Measurements from ENCODE around the gene USF1. TPM values are rescaled to one million over a fixed set of nuclear protein-coding genes. Genes with fewer than 3 reads are reported as not detected.

The USF1 gene
- polyA plus RNA-seq (2012; ENCODE audit: low read depth, missing spikeins), result 47.6 TPM

- DNase-seq (ENCODE audit: insufficient read length, low spot score) (peak; percentile 75), FAIRE-seq (peak; percentile 98)
- peak; percentile 76 for TF ChIP-seq SPI1 (IDR thresholded peaks at IDR 0.05; ENCODE audit: low read depth, low read length)
- TF ChIP-seq POLR2AphosphoS5 (IDR thresholded peaks at IDR 0.05; ENCODE audit: low read depth, low read length), result peak; percentile 69
- peak; percentile 90 for TF ChIP-seq POLR2A (IDR thresholded peaks at IDR 0.05; ENCODE audit: low read depth, low read length)
- TF ChIP-seq PAX5 (IDR thresholded peaks at IDR 0.05; ENCODE audit: insufficient read depth, low read length, severe bottlenecking), result no peak
- peak; percentile 88 for TF ChIP-seq TAF1 (IDR thresholded peaks at IDR 0.05; ENCODE audit: low read depth, low read length)
- peak; percentile 80 for TF ChIP-seq POU2F2 (IDR thresholded peaks at IDR 0.05; ENCODE audit: low read depth, low read length)
Measured at GRCh38 chr1:161045736-161046604, at the start of gene USF1. Gene USF1, minus strand, starts transcription at chr1:161045977. Its CDS starts 2,702 bp downstream, at chr1:161043275.

- DNase-seq (ENCODE audit: insufficient read length, low spot score) (no peak), FAIRE-seq (no peak)
- TF ChIP-seq TAF1 (IDR thresholded peaks at IDR 0.05; ENCODE audit: low read depth, low read length) (no peak), POU2F2 (IDR thresholded peaks at IDR 0.05; ENCODE audit: low read depth, low read length) (no peak), SPI1 (IDR thresholded peaks at IDR 0.05; ENCODE audit: low read depth, low read length) (no peak), PAX5 (IDR thresholded peaks at IDR 0.05; ENCODE audit: insufficient read depth, low read length, severe bottlenecking) (no peak), POLR2A (IDR thresholded peaks at IDR 0.05; ENCODE audit: low read depth, low read length) (no peak), POLR2AphosphoS5 (IDR thresholded peaks at IDR 0.05; ENCODE audit: low read depth, low read length) (no peak)
Measured at GRCh38 chr1:161095230-161095629, 49.5 kb upstream of the USF1 start.

- FAIRE-seq (no peak), DNase-seq (ENCODE audit: insufficient read length, low spot score) (no peak)
- no peak for TF ChIP-seq SPI1 (IDR thresholded peaks at IDR 0.05; ENCODE audit: low read depth, low read length)
- no peak for TF ChIP-seq POU2F2 (IDR thresholded peaks at IDR 0.05; ENCODE audit: low read depth, low read length)
- no peak for TF ChIP-seq TAF1 (IDR thresholded peaks at IDR 0.05; ENCODE audit: low read depth, low read length)
- no peak for TF ChIP-seq POLR2A (IDR thresholded peaks at IDR 0.05; ENCODE audit: low read depth, low read length)
- TF ChIP-seq POLR2AphosphoS5 (IDR thresholded peaks at IDR 0.05; ENCODE audit: low read depth, low read length), result no peak
- no peak for TF ChIP-seq PAX5 (IDR thresholded peaks at IDR 0.05; ENCODE audit: insufficient read depth, low read length, severe bottlenecking)
Measured at GRCh38 chr1:161094481-161094880, 48.7 kb upstream of the USF1 start.

GRCh38 chr1:161092621-161093028, 46.8 kb upstream of the USF1 start:
- DNase-seq (ENCODE audit: insufficient read length, low spot score), result no peak
- no peak for TF ChIP-seq SPI1 (IDR thresholded peaks at IDR 0.05; ENCODE audit: low read depth, low read length)
- no peak for TF ChIP-seq POLR2AphosphoS5 (IDR thresholded peaks at IDR 0.05; ENCODE audit: low read depth, low read length)
- TF ChIP-seq POU2F2 (IDR thresholded peaks at IDR 0.05; ENCODE audit: low read depth, low read length), result no peak
- TF ChIP-seq TAF1 (IDR thresholded peaks at IDR 0.05; ENCODE audit: low read depth, low read length), result no peak
- no peak for TF ChIP-seq POLR2A (IDR thresholded peaks at IDR 0.05; ENCODE audit: low read depth, low read length)
- TF ChIP-seq PAX5 (IDR thresholded peaks at IDR 0.05; ENCODE audit: insufficient read depth, low read length, severe bottlenecking), result no peak
- no peak for FAIRE-seq

GRCh38 chr1:161091796-161092507, 46.2 kb upstream of the USF1 start:
- no peak for TF ChIP-seq POU2F2 (IDR thresholded peaks at IDR 0.05; ENCODE audit: low read depth, low read length)
- TF ChIP-seq SPI1 (IDR thresholded peaks at IDR 0.05; ENCODE audit: low read depth, low read length), result no peak
- TF ChIP-seq TAF1 (IDR thresholded peaks at IDR 0.05; ENCODE audit: low read depth, low read length), result no peak
- no peak for TF ChIP-seq POLR2AphosphoS5 (IDR thresholded peaks at IDR 0.05; ENCODE audit: low read depth, low read length)
- TF ChIP-seq POLR2A (IDR thresholded peaks at IDR 0.05; ENCODE audit: low read depth, low read length), result no peak
- TF ChIP-seq PAX5 (IDR thresholded peaks at IDR 0.05; ENCODE audit: insufficient read depth, low read length, severe bottlenecking), result no peak
- no peak for FAIRE-seq

GRCh38 chr1:161091093-161091492, 45.3 kb upstream of the USF1 start:
- DNase-seq (ENCODE audit: insufficient read length, low spot score), result no peak
- FAIRE-seq, result no peak
- TF ChIP-seq POLR2A (IDR thresholded peaks at IDR 0.05; ENCODE audit: low read depth, low read length) (no peak), PAX5 (IDR thresholded peaks at IDR 0.05; ENCODE audit: insufficient read depth, low read length, severe bottlenecking) (no peak), TAF1 (IDR thresholded peaks at IDR 0.05; ENCODE audit: low read depth, low read length) (no peak), POU2F2 (IDR thresholded peaks at IDR 0.05; ENCODE audit: low read depth, low read length) (no peak), POLR2AphosphoS5 (IDR thresholded peaks at IDR 0.05; ENCODE audit: low read depth, low read length) (no peak), SPI1 (IDR thresholded peaks at IDR 0.05; ENCODE audit: low read depth, low read length) (no peak)

More at GRCh38 chr1:161091796-161092507, 46.2 kb upstream of the USF1 start:
- DNase-seq (ENCODE audit: insufficient read length, low spot score), result no peak

- DNase-seq (ENCODE audit: insufficient read length, low spot score) (no peak), FAIRE-seq (no peak)
- TF ChIP-seq POU2F2 (IDR thresholded peaks at IDR 0.05; ENCODE audit: low read depth, low read length) (no peak), POLR2AphosphoS5 (IDR thresholded peaks at IDR 0.05; ENCODE audit: low read depth, low read length) (no peak), SPI1 (IDR thresholded peaks at IDR 0.05; ENCODE audit: low read depth, low read length) (no peak), TAF1 (IDR thresholded peaks at IDR 0.05; ENCODE audit: low read depth, low read length) (no peak), PAX5 (IDR thresholded peaks at IDR 0.05; ENCODE audit: insufficient read depth, low read length, severe bottlenecking) (no peak), POLR2A (IDR thresholded peaks at IDR 0.05; ENCODE audit: low read depth, low read length) (no peak)
Measured at GRCh38 chr1:161090617-161091016, 44.8 kb upstream of the USF1 start.

- DNase-seq (ENCODE audit: insufficient read length, low spot score) (no peak), FAIRE-seq (no peak)
- TF ChIP-seq POU2F2 (IDR thresholded peaks at IDR 0.05; ENCODE audit: low read depth, low read length) (no peak), POLR2A (IDR thresholded peaks at IDR 0.05; ENCODE audit: low read depth, low read length) (no peak), PAX5 (IDR thresholded peaks at IDR 0.05; ENCODE audit: insufficient read depth, low read length, severe bottlenecking) (no peak), SPI1 (IDR thresholded peaks at IDR 0.05; ENCODE audit: low read depth, low read length) (no peak), TAF1 (IDR thresholded peaks at IDR 0.05; ENCODE audit: low read depth, low read length) (no peak), POLR2AphosphoS5 (IDR thresholded peaks at IDR 0.05; ENCODE audit: low read depth, low read length) (no peak)
Measured at GRCh38 chr1:161089938-161090337, 44.2 kb upstream of the USF1 start.
